AG08395 (cell line): ENCODE measurements around the gene SEC62.

Source experiments
- DNase-seq: peaks from one replicate; pipeline ENCODE4 v3.0.0; 2012; ENCODE audit warnings: mixed read lengths, low spot score

The SEC62 gene, protein sequence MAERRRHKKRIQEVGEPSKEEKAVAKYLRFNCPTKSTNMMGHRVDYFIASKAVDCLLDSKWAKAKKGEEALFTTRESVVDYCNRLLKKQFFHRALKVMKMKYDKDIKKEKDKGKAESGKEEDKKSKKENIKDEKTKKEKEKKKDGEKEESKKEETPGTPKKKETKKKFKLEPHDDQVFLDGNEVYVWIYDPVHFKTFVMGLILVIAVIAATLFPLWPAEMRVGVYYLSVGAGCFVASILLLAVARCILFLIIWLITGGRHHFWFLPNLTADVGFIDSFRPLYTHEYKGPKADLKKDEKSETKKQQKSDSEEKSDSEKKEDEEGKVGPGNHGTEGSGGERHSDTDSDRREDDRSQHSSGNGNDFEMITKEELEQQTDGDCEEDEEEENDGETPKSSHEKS

DNA sequence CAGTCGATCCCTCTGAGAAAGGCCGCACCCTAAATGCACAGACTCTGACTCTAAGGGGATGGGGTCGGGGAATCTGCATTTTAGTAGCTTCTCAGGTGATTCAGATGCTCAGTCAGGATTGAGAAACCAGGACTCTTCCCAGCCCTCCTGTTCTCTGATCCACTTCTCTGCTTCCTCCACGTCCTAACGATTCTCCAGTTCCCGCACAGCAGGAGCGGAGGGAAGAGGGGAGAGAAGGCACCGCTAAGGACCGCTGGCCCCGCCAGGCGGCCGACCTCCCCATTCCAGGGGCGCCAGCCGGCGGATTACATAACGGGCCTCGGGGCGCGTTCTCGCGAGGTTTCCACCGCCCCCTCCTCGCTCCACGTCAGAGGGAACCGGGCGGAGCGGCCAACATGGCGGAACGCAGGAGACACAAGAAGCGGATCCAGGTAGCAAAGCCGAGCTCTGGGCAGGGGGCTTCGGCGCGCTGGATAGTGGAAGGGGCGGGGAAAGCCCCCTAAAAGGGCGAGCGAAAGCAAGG is at the start of gene SEC62:
TSS of gene SEC62 (plus strand) at position 380 of the 523 bp plus-strand sequence. CDS start at position 396, 16 bp downstream.
- peak; percentile 95 for DNase-seq

- no peak for DNase-seq
Observed at GRCh38 chr3:169923189-169923588, 43.4 kb upstream of the SEC62 start.

- DNase-seq: no peak
Observed at GRCh38 chr3:169923831-169924230, 42.8 kb upstream of the SEC62 start.

- DNase-seq: no peak
Observed at GRCh38 chr3:169929830-169930519, 36.6 kb upstream of the SEC62 start.

- DNase-seq: no peak
Observed at GRCh38 chr3:169930843-169931242, 35.8 kb upstream of the SEC62 start.

GRCh38 chr3:169931747-169932520 is 34.7 kb upstream of the SEC62 start:
- no peak for DNase-seq

DNA sequence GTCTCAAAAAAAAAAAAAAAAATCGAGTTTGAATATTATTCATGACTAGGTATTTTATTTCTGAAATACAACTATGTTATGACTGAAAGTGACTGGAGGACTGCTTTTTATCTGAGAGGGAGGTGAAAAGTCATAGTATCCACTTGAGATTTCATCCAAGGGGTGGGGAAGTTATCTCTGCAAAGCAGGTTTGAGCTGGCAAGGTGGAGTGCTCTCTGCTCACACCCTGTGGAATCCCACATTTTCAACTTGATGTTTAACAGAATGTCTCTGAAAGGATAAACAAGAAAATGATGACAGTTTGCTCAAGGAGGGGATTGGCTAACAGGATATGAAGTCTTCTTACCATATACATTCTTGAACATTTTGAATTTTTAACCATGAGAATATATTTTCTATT is 27.3 kb upstream of the SEC62 start:
- DNase-seq: no peak

GRCh38 chr3:169939751-169940150 is 26.9 kb upstream of the SEC62 start:
- no peak for DNase-seq

- no peak for DNase-seq
Observed at GRCh38 chr3:169940470-169941181, 26.0 kb upstream of the SEC62 start.

DNA sequence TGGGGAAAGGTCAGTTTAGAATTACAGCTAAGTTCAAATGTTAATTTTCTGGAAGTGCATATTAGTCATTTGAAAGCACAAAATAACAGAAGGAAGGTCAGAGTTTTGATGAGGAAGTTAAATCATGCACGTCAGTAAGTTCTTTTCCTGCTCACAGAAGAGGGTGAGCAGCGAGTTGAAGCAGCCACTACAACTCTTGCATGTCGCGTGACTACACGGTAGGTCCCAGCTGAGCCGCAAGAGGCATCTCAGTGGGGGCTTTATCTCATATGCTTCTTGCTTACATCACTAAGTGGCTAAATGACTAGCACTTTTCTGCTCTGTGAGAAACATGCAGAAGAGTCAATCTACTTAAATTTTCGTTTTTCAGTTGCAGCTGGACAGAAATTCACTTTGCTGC is 21.3 kb upstream of the SEC62 start:
- no peak for DNase-seq

GRCh38 chr3:169946336-169946735 is 20.3 kb upstream of the SEC62 start:
- DNase-seq: no peak

- no peak for DNase-seq
Observed at GRCh38 chr3:169948559-169949448, 17.8 kb upstream of the SEC62 start.

GRCh38 chr3:169952045-169952444 is 14.6 kb upstream of the SEC62 start:
- no peak for DNase-seq

- no peak for DNase-seq
Observed at GRCh38 chr3:169953462-169954141, 13.0 kb upstream of the SEC62 start.

- DNase-seq: no peak
Observed at GRCh38 chr3:169954142-169954756, 12.4 kb upstream of the SEC62 start.

DNA sequence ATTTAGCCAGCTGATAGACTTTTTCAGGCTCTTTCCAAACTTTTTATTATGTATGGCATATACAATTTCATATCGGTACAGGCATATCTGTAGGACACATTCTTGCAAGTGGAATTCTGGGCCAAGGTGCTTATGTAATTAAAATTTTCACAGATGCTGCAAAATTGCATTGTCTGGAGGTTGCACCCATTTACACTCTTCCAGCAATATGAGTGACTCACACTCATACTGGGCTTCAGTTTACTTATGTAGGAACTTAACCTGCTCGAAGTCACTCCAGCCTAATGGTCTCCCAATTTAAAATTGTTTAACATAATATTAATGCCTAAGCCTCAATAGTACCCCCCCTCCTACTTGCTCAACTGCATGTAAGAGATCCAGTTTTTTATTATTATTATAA is 11.2 kb upstream of the SEC62 start:
- no peak for DNase-seq

DNA sequence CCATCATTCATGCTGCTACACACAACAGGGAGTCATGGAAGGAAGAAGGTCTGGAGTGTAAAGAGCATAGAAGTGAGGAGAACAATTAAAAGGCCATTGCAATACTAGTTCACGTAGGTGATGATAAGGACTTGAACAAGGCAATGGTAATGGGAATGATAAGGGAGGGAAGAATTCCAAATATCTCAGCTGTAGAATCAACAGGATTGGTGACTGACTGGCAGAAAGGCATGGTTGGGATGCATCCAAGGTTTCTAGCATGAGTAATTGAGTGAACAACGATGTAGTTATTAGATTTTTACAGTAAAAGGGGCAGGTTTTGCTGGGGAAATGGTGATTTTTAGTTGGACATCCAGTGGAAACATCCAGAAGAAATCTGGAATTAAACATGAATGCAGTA is 2.4 kb upstream of the SEC62 start:
- no peak for DNase-seq

- DNase-seq: no peak
Observed at GRCh38 chr3:169965562-169966427, 812 bp upstream of the SEC62 start.
